ENCODE data around the gene TESK2. TPM values are rescaled to one million over a fixed set of nuclear protein-coding genes. Genes with fewer than 3 reads are reported as not detected.

Gene TESK2
- total and polyA plus RNA-seq, 2 of the 13 experiments (the other 11 are each of a cell fraction or from before 2014, with no cell fraction given) = 5.5 to 9.6 TPM

DNA sequence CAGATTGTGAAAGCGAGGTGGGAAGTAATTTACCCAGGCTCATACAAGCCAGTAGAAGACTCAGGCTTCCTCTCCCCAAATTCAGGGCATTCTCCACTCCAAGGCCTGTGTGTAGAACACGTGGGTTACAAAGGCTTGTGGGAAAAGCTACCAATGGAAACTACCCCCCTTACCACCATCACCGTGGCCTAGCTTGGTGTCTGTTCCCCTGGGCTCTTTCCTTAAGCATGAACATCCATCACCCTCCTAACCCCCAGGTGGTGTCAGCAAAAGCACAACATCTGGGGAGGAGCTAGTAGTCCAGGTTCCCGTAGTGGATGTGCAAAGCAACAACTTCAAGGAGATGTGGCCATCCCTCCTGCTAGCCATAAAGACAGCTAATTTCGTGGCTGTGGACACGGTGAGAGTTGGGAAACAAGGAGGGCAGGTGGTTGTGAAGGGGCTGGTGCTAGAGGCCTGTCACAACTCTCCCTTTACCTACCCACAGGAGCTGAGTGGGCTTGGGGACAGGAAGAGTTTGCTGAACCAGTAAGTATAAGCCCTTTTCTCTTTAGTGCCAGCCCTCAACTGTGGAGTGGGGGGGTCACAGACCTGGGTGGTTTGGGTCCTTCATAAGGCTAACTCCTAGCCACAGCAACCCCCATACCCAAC, 150.0 kb downstream of the TESK2 start (continued):
- TF ChIP-seq, protein P1, sequence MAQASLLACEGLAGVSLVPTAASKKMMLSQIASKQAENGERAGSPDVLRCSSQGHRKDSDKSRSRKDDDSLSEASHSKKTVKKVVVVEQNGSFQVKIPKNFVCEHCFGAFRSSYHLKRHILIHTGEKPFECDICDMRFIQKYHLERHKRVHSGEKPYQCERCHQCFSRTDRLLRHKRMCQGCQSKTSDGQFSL (CRISPR knock-in tag; IDR thresholded peaks at IDR 0.05) = no peak
- 0 out of 2 replicates have a peak, but pooled peaks have one; percentile 30 for TF ChIP-seq SNAPC2 (CRISPR knock-in tag; IDR thresholded peaks at IDR 0.05)

DNA sequence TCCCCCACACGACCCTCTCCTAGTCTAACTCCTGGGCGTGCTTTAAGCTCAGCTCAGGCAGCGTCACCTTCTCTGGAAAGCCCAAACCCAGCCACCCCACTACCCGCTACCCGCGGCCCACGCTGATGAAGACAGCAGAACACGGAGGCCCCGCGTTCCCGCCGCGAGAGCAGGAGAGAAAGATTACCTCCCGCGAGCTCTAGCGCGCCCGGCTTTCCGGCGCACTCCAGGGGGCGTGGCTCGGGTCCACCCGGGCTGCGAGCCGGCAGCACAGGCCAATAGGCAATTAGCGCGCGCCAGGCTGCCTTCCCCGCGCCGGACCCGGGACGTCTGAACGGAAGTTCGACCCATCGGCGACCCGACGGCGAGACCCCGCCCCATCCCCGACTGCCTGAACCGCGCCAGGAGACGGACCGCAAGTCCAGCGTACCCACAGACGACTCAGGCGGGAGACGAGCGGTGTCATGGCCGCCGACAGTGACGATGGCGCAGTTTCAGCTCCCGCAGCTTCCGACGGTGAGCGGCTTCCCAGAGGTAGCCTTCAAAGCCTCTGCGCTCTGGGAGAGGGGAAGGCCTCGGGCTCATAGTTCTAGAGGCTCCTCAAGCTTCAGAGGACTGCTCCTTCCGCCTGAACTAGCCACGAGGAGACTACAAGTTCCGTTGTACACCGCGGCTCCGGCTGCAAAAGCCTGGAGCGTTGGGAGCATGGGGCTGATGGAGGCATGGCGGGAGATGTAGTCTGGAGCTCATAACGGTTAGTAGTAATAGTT, 151.0 kb downstream of the TESK2 start, which contains the start of the genes MUTYH and TOE1:
Gene MUTYH, minus strand, starts transcription at position 652 of the 770 bp plus-strand sequence. CDS start 5,935 bp downstream, outside the sequence.
Gene TOE1, plus strand, starts transcription at position 382 of the 770 bp plus-strand sequence. Its CDS starts 83 bp downstream, at position 465.
- Histone ChIP-seq H3K4me1 (ENCODE audit: insufficient read depth, low read length) (peaks cover 59% of the 10 kb centered on the region), H3K27me3 (ENCODE audit: control insufficient read depth in 1 of 2, insufficient read depth in 2 of 2, low read length in 2 of 2) (no peaks in the 10 kb centered on the region; a peak in 1 of 5 replicates), H3K4me2 (ENCODE audit: low read depth, low read length) (peak within 1 kb of the TSS; percentile 88), H4K20me1 (ENCODE audit: insufficient read depth, low read length) (no peaks in the 10 kb centered on the region), H3K9me3 (ENCODE audit: low read length) (no peaks in the 10 kb centered on the region), H3K9ac (ENCODE audit: insufficient read depth, low read depth, low read length) (peak within 1 kb of the TSS; percentile 87), H3K27ac (ENCODE audit: extremely low read length, insufficient read depth, low read length) (peak within 1 kb of the TSS; percentile 91), H2AFZ (ENCODE audit: low read length) (no peak within 1 kb of the TSS), H3K36me3 (replicated peaks in 1 of 2; ENCODE audit: control insufficient read depth in 1 of 2, insufficient read depth in 2 of 2, low read length in 2 of 2) (peaks cover 14 to 36% of the 10 kb centered on the region in 2 experiments), H3K4me3 (replicated peaks in 1 of 3; ENCODE audit: insufficient read depth in 1 of 3, low read depth in 2 of 3, low read length in 3 of 3) (peak within 1 kb of the TSS; percentile 68 to 83 (median 80)), H3K79me2 (ENCODE audit: insufficient read depth, low read length) (peaks cover 27% of the 10 kb centered on the region)
- BruUV-seq (replicated peaks) = no TSS peak
- DNase-seq (ENCODE audit: low spot score) (peak; percentile 87), FAIRE-seq (peak; percentile 23), ATAC-seq (peak; percentile 86)
- POLR2A ChIA-PET = interaction anchor here (0.7 to 8.4 kb wide), 41 partner anchors 10 to 622 kb away, joined by 3 to 159 read pairs (median 5); partner anchors contain the start of genes AKR1A1, BTBD19, CCDC163 and EIF2B3
- CTCF ChIA-PET (ENCODE audit: low intra/inter-chr PET ratio, low total read pairs) = no interaction called here
- intact Hi-C loops (cut with micrococcal nuclease; ENCODE audit: unreplicated experiment) = loop anchor here (1.0 to 5.0 kb wide), 2 partner anchors 36 to 152 kb away; partner anchors contain the start of gene TESK2
- in situ Hi-C loops (cut with HindIII; ENCODE audit: extremely low pct_ligation_motif_present, low pct_unique_long_range_greater_than_20kb) = no loop called here
- WGBS (ENCODE audit: low lambda C conversion rate) = 3% methylated on average over 18 of the region's 70 CpGs
- TF ChIP-seq ZC3H13 (CRISPR knock-in tag; IDR thresholded peaks at IDR 0.05) (peak; percentile 75; the same call in 1 of the 2 replicates), STAT5B (CRISPR knock-in tag; IDR thresholded peaks at IDR 0.05) (no peak), ESRRA (CRISPR knock-in tag; IDR thresholded peaks at IDR 0.05; ENCODE audit: low read depth) (peak; percentile 46; the same call in 1 of the 2 replicates), TOE1 (CRISPR knock-in tag; IDR thresholded peaks at IDR 0.05) (no peak), AKAP8 (CRISPR knock-in tag; IDR thresholded peaks at IDR 0.05) (0 out of 2 replicates have a peak, but pooled peaks have one; percentile 78), HDAC2 (CRISPR knock-in tag; IDR thresholded peaks at IDR 0.05) (peak; percentile 68; the same call in 1 of the 2 replicates), ZNF335 (CRISPR knock-in tag; IDR thresholded peaks at IDR 0.05) (peak; percentile 98)
- TF ChIP-seq, protein P2, sequence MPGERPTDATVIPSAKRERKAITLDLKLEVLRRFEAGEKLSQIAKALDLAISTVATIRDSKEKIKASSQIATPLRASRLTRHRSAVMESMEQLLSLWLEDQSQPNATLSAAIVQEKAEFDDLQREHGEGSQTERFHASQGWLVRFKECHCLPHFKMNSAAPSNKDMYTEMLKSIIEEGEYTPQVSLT (CRISPR knock-in tag; IDR thresholded peaks at IDR 0.05; ENCODE audit: borderline replicate concordance, low read depth) = no peak
- TF ChIP-seq, protein P3, sequence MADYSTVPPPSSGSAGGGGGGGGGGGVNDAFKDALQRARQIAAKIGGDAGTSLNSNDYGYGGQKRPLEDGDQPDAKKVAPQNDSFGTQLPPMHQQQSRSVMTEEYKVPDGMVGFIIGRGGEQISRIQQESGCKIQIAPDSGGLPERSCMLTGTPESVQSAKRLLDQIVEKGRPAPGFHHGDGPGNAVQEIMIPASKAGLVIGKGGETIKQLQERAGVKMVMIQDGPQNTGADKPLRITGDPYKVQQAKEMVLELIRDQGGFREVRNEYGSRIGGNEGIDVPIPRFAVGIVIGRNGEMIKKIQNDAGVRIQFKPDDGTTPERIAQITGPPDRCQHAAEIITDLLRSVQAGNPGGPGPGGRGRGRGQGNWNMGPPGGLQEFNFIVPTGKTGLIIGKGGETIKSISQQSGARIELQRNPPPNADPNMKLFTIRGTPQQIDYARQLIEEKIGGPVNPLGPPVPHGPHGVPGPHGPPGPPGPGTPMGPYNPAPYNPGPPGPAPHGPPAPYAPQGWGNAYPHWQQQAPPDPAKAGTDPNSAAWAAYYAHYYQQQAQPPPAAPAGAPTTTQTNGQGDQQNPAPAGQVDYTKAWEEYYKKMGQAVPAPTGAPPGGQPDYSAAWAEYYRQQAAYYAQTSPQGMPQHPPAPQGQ (CRISPR knock-in tag; IDR thresholded peaks at IDR 0.05; ENCODE audit: borderline replicate concordance) = peak; percentile 36; the same call in 1 of the 2 replicates
- TF ChIP-seq, protein P4, sequence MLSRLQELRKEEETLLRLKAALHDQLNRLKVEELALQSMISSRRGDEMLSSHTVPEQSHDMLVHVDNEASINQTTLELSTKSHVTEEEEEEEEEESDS (CRISPR knock-in tag; IDR thresholded peaks at IDR 0.05; ENCODE audit: borderline replicate concordance) = no peak
- TF ChIP-seq, protein P5, sequence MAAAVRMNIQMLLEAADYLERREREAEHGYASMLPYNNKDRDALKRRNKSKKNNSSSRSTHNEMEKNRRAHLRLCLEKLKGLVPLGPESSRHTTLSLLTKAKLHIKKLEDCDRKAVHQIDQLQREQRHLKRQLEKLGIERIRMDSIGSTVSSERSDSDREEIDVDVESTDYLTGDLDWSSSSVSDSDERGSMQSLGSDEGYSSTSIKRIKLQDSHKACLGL (CRISPR knock-in tag; IDR thresholded peaks at IDR 0.05) = peak; percentile 83
- TF ChIP-seq, protein P6, sequence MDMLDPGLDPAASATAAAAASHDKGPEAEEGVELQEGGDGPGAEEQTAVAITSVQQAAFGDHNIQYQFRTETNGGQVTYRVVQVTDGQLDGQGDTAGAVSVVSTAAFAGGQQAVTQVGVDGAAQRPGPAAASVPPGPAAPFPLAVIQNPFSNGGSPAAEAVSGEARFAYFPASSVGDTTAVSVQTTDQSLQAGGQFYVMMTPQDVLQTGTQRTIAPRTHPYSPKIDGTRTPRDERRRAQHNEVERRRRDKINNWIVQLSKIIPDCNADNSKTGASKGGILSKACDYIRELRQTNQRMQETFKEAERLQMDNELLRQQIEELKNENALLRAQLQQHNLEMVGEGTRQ (IDR thresholded peaks at IDR 0.05; ENCODE audit: low read depth, low read length) = no peak
- TF ChIP-seq, protein P6 (CRISPR knock-in tag; IDR thresholded peaks at IDR 0.05; ENCODE audit: borderline replicate concordance) = peak; percentile 73; the same call in 1 of the 2 replicates
